K562 (cell line): ENCODE results near the gene TACSTD2. TPM values are rescaled to one million over a fixed set of nuclear protein-coding genes. Genes with fewer than 3 reads are reported as not detected.
A peak's percentile ranks its signal among the peaks of the same experiment; 100 is the strongest.

Experiments
- ASH1L ChIP-seq: fragments of 450-650 bp; IDR thresholded peaks from 2 replicates; pipeline ENCODE4 v1.6.1; 2018; ENCODE audit warnings: borderline replicate concordance, mild to moderate bottlenecking, low read depth; ENCODE audit not compliant: partially characterized antibody
- ATF1 ChIP-seq, 2 experiments: fragments of 450-650 bp in 1 of 2; IDR thresholded peaks; 2 replicates each; pipeline ENCODE4 v1.6.1; 2016; ENCODE audit warnings: missing compliant biosample characterization in 1 of 2, missing genetic modification characterization in 1 of 2
- KDM1A ChIP-seq, 2 experiments: fragments of 450-650 bp; IDR thresholded peaks; 2 replicates each; pipeline ENCODE4 v1.6.1; 2016; ENCODE audit warnings: mild to moderate bottlenecking in 2 of 2
- MEIS2 ChIP-seq: fragments of 450-650 bp; IDR thresholded peaks from 2 replicates; pipeline ENCODE4 v1.6.1; 2014; ENCODE audit warnings: mild to moderate bottlenecking; ENCODE audit not compliant: partially characterized antibody
- NEUROD1 ChIP-seq: fragments of 150-350 bp; IDR thresholded peaks from 2 replicates; pipeline ENCODE4 v1.6.1; 2014; ENCODE audit warnings: borderline replicate concordance, low read length, low read depth; ENCODE audit not compliant: partially characterized antibody
- RBM25 ChIP-seq: fragments of 200-400 bp; formaldehyde crosslinking; IDR thresholded peaks from 2 replicates; pipeline ENCODE4 v1.6.1; 2018; ENCODE audit warnings: low read length, low read depth, moderate library complexity; ENCODE audit not compliant: severe bottlenecking
- RFX1 ChIP-seq: fragments of 450-650 bp; IDR thresholded peaks from 2 replicates; pipeline ENCODE4 v1.6.1; 2016; ENCODE audit warnings: mild to moderate bottlenecking, moderate library complexity
- RFX7 ChIP-seq: fragments of 250-450 bp; sonication (Bioruptor Pico); IDR thresholded peaks from 2 replicates; pipeline ENCODE4 v1.5.1; 2021; ENCODE audit warnings: mild to moderate bottlenecking
- polyA plus RNA-seq, 8 experiments: library from polyadenylated mRNA; depleted of rRNA in 4 of 8; stranded (reverse) in 5 of 8; unstranded in 3 of 8; fragments of >200 nt; fragmentation: Nextera tagmentation in 2 of 8; fragmentation: Illumina TruSeq in 1 of 8; extraction: Ambion mirVana in 2 of 8; extraction: Trizol in 1 of 8; gene quantifications; 2 replicates each; pipeline versions ENCODE4 v1.2.1 to v1.2.3, GENCODE V29; 2011 to 2014; ENCODE audit warnings: inconsistent platforms in 1 of 8, missing spikeins in 1 of 8
- total RNA-seq, 7 experiments: library from RNA; depleted of rRNA in 6 of 7; stranded (reverse); fragments of >200 nt in 6 of 7; fragmentation: Illumina TruSeq in 2 of 7; extraction: Trizol in 2 of 7; gene quantifications; 2 replicates each; pipeline versions ENCODE4 v1.2.1 to v1.2.3, GENCODE V29; 2011 to 2021; ENCODE audit warnings: low replicate concordance in 1 of 7
- TF ChIP-seq, protein P1 (sequence below): sonication (generic); formaldehyde crosslinking; IDR thresholded peaks from 2 replicates; pipeline ENCODE4 v1.8.1; 2023; ENCODE audit warnings: missing genetic modification reagents, mild to moderate bottlenecking, borderline replicate concordance
- TF ChIP-seq, protein P2 (sequence below): sonication (generic); formaldehyde crosslinking; IDR thresholded peaks from 2 replicates; pipeline ENCODE4 v1.8.0; 2022; ENCODE audit warnings: missing genetic modification reagents, mild to moderate bottlenecking, borderline replicate concordance
- TF ChIP-seq, protein P3 (sequence below): fragments of 250-450 bp; sonication (Bioruptor Pico); IDR thresholded peaks from 2 replicates; pipeline ENCODE4 v1.8.0; 2021; ENCODE audit warnings: moderate library complexity, mild to moderate bottlenecking, inconsistent platforms
- TF ChIP-seq, protein P4 (sequence below), 2 experiments: fragments of 250-450 bp in 1 of 2; fragments of 450-650 bp in 1 of 2; sonication (Bioruptor Pico) in 1 of 2; IDR thresholded peaks; 2 replicates each; pipeline versions ENCODE4 v1.6.1 to v1.8.0; 2016 to 2021; ENCODE audit warnings: mild to moderate bottlenecking in 2 of 2, moderate library complexity in 2 of 2, missing compliant biosample characterization in 1 of 2, missing genetic modification characterization in 1 of 2

TACSTD2 gene
- total and polyA plus RNA-seq, 9 of the 15 experiments (the other 6 are each of a cell fraction or from before 2014, with no cell fraction given), result 0.04 to 0.31 TPM; not detected in 7

DNA sequence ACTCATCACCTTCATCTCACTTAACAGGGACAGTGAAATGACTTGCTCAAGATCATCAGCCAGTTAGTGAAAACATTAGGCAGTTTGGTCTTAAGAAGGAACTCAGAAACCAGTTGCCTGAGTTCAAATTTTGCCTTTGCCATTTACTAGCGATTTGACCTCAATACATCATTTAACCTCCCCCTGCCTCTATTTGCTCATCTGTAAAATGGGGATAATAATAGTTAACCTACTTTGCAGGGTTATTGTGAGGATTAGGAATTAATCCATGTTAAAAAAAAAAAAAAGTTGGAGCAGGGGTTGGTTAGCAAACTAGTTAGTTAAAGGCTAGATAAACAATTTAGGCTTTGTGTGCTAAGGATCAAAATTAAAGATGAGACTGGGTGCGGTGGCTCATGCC is 10.6 kb upstream of the TACSTD2 start (continued):
- TF ChIP-seq, protein P1, sequence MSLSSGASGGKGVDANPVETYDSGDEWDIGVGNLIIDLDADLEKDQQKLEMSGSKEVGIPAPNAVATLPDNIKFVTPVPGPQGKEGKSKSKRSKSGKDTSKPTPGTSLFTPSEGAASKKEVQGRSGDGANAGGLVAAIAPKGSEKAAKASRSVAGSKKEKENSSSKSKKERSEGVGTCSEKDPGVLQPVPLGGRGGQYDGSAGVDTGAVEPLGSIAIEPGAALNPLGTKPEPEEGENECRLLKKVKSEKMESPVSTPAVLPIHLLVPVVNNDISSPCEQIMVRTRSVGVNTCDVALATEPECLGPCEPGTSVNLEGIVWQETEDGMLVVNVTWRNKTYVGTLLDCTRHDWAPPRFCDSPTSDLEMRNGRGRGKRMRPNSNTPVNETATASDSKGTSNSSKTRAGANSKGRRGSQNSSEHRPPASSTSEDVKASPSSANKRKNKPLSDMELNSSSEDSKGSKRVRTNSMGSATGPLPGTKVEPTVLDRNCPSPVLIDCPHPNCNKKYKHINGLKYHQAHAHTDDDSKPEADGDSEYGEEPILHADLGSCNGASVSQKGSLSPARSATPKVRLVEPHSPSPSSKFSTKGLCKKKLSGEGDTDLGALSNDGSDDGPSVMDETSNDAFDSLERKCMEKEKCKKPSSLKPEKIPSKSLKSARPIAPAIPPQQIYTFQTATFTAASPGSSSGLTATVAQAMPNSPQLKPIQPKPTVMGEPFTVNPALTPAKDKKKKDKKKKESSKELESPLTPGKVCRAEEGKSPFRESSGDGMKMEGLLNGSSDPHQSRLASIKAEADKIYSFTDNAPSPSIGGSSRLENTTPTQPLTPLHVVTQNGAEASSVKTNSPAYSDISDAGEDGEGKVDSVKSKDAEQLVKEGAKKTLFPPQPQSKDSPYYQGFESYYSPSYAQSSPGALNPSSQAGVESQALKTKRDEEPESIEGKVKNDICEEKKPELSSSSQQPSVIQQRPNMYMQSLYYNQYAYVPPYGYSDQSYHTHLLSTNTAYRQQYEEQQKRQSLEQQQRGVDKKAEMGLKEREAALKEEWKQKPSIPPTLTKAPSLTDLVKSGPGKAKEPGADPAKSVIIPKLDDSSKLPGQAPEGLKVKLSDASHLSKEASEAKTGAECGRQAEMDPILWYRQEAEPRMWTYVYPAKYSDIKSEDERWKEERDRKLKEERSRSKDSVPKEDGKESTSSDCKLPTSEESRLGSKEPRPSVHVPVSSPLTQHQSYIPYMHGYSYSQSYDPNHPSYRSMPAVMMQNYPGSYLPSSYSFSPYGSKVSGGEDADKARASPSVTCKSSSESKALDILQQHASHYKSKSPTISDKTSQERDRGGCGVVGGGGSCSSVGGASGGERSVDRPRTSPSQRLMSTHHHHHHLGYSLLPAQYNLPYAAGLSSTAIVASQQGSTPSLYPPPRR, result no peak
- TF ChIP-seq ATF1 (CRISPR knock-in tag; IDR thresholded peaks at IDR 0.05), result no peak
- no peak for TF ChIP-seq ATF1 (tag; IDR thresholded peaks at IDR 0.05)
- peak; percentile 54 for TF ChIP-seq RBM25
- TF ChIP-seq KDM1A (IDR thresholded peaks at IDR 0.05), result peak in 1 of 2 experiments; percentile 41; a peak in 1 of 4 replicates
- TF ChIP-seq ASH1L, result no peak
- no peak for TF ChIP-seq RFX7 (CRISPR knock-in tag)
- no peak for TF ChIP-seq NEUROD1
- TF ChIP-seq, protein P2, sequence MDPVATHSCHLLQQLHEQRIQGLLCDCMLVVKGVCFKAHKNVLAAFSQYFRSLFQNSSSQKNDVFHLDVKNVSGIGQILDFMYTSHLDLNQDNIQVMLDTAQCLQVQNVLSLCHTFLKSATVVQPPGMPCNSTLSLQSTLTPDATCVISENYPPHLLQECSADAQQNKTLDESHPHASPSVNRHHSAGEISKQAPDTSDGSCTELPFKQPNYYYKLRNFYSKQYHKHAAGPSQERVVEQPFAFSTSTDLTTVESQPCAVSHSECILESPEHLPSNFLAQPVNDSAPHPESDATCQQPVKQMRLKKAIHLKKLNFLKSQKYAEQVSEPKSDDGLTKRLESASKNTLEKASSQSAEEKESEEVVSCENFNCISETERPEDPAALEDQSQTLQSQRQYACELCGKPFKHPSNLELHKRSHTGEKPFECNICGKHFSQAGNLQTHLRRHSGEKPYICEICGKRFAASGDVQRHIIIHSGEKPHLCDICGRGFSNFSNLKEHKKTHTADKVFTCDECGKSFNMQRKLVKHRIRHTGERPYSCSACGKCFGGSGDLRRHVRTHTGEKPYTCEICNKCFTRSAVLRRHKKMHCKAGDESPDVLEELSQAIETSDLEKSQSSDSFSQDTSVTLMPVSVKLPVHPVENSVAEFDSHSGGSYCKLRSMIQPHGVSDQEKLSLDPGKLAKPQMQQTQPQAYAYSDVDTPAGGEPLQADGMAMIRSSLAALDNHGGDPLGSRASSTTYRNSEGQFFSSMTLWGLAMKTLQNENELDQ (CRISPR knock-in tag), result no peak
- no peak for TF ChIP-seq MEIS2
- TF ChIP-seq RFX1, result no peak
- TF ChIP-seq, protein P3, sequence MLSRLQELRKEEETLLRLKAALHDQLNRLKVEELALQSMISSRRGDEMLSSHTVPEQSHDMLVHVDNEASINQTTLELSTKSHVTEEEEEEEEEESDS (CRISPR knock-in tag), result no peak
- TF ChIP-seq, protein P4, sequence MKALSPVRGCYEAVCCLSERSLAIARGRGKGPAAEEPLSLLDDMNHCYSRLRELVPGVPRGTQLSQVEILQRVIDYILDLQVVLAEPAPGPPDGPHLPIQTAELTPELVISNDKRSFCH (CRISPR knock-in tag; IDR thresholded peaks at IDR 0.05), result no peak
- TF ChIP-seq, protein P4 (tag; IDR thresholded peaks at IDR 0.05), result no peak
